ENCODE measurements around the gene MFRP. TPM values are rescaled to one million over a fixed set of nuclear protein-coding genes. Genes with fewer than 3 reads are reported as not detected.

MFRP gene
- polyA plus RNA-seq, 3 donors = 0.03 to 0.11 TPM; not detected in 1

GRCh38 chr11:119323532-119324033, 22.9 kb downstream of the MFRP start:
- WGBS, 3 donors = 17 to 20% (median 18%) methylated on average over 8 of the region's 8 CpGs
- no peak overlapping the region for H3K27ac ChIP-seq (ENCODE audit: low read depth, low read length)

GRCh38 chr11:119322921-119323531, 23.5 kb downstream of the MFRP start:
- WGBS, 3 donors = 84 to 86% (median 85%) methylated on average over 20 of the region's 20 CpGs

GRCh38 chr11:119322360-119322739, 24.2 kb downstream of the MFRP start:
- 37 to 61% (median 43%) methylated on average over 6 of the region's 6 CpGs for WGBS, 3 donors
- no peak overlapping the region for H3K27ac ChIP-seq (ENCODE audit: low read depth, low read length)

More at GRCh38 chr11:119322921-119323531, 23.5 kb downstream of the MFRP start:
- no peak overlapping the region for H3K27ac ChIP-seq (ENCODE audit: low read depth, low read length)

- peak overlapping the region; percentile 44 for H3K27ac ChIP-seq (ENCODE audit: low read depth, low read length)
- WGBS, 3 donors = 1 to 4% (median 3%) methylated on average over 42 to 60 of the region's 60 CpGs
Measured at GRCh38 chr11:119320776-119321524, 25.6 kb downstream of the MFRP start.

- 34 to 62% (median 36%) methylated on average over 14 to 17 of the region's 17 CpGs for WGBS, 3 donors
Measured at GRCh38 chr11:119320240-119320775, 26.2 kb downstream of the MFRP start.

GRCh38 chr11:119319700-119320239, 26.7 kb downstream of the MFRP start:
- peak overlapping the region; percentile 53 for H3K27ac ChIP-seq (ENCODE audit: low read depth, low read length)
- WGBS, 3 donors = 48 to 84% (median 51%) methylated on average over 11 of the region's 11 CpGs

More at GRCh38 chr11:119320240-119320775, 26.2 kb downstream of the MFRP start:
- peak overlapping the region; percentile 44 for H3K27ac ChIP-seq (ENCODE audit: low read depth, low read length)

GRCh38 chr11:119319136-119319699, 27.3 kb downstream of the MFRP start:
- 71 to 90% (median 75%) methylated on average over 7 to 8 of the region's 8 CpGs for WGBS, 3 donors
- H3K27ac ChIP-seq (ENCODE audit: low read depth, low read length) = peak overlapping the region; percentile 53

GRCh38 chr11:119318240-119319135, 28.0 kb downstream of the MFRP start:
- no peak overlapping the region for H3K27ac ChIP-seq (ENCODE audit: low read depth, low read length)
- 54 to 69% (median 58%) methylated on average over 22 of the region's 22 CpGs for WGBS, 3 donors

GRCh38 chr11:119317592-119318239, 28.8 kb downstream of the MFRP start:
- 53 to 77% (median 57%) methylated on average over 14 of the region's 14 CpGs for WGBS, 3 donors
- no peak overlapping the region for H3K27ac ChIP-seq (ENCODE audit: low read depth, low read length)

GRCh38 chr11:119316729-119317591, 29.5 kb downstream of the MFRP start, which contains the start of gene MCAM:
TSS of gene MCAM (minus strand) at chr11:119317130. CDS start at chr11:119317101, 29 bp downstream.
- 2 to 5% (median 3%) methylated on average over 58 to 74 of the region's 74 CpGs for WGBS, 3 donors
- H3K27ac ChIP-seq (ENCODE audit: low read depth, low read length) = peak within 1 kb of the TSS; percentile 39

- H3K27ac ChIP-seq (ENCODE audit: low read depth, low read length) = peak overlapping the region; percentile 39
- 0 to 1% (median 1%) methylated on average over 33 to 46 of the region's 46 CpGs for WGBS, 3 donors
Measured at GRCh38 chr11:119316016-119316728, 30.3 kb downstream of the MFRP start.

GRCh38 chr11:119315131-119316015, 31.1 kb downstream of the MFRP start:
- H3K27ac ChIP-seq (ENCODE audit: low read depth, low read length) = no peak overlapping the region
- 5 to 13% (median 11%) methylated on average over 26 to 29 of the region's 29 CpGs for WGBS, 3 donors

- 59 to 76% (median 63%) methylated on average over 18 of the region's 18 CpGs for WGBS, 3 donors
Measured at GRCh38 chr11:119314726-119315125, 31.8 kb downstream of the MFRP start.

GRCh38 chr11:119310682-119311052, 35.8 kb downstream of the MFRP start:
- 79 to 85% (median 80%) methylated on average over 20 of the region's 20 CpGs for WGBS, 3 donors
- H3K27ac ChIP-seq (ENCODE audit: low read depth, low read length) = no peak overlapping the region

More at GRCh38 chr11:119314726-119315125, 31.8 kb downstream of the MFRP start:
- no peak overlapping the region for H3K27ac ChIP-seq (ENCODE audit: low read depth, low read length)

Measured in adipose tissue (tissue), 3 donors.